Glomerular endothelial cell (primary cell): ENCODE results near the gene KRTAP5-6. TPM values are rescaled to one million over a fixed set of nuclear protein-coding genes. Genes with fewer than 3 reads are reported as not detected.
"Not testable (repeated sequence)": the region's sequence is repeated elsewhere in the genome, so short reads cannot be mapped to it uniquely, and the experiment has no call there.

Experiments
- DNase-seq: peaks from one replicate; pipeline ENCODE4 v3.0.0-alpha.2; 2011; ENCODE audit warnings: low read depth, low spot score; ENCODE audit errors: extremely low read depth
- total RNA-seq: library from RNA; depleted of rRNA; stranded (reverse); fragments of >200 nt; gene quantifications from 2 replicates; pipeline ENCODE4 v1.2.3, GENCODE V29; 2015

The KRTAP5-6 gene
- total RNA-seq, 1 donor from 2014 or later: not detected

DNA sequence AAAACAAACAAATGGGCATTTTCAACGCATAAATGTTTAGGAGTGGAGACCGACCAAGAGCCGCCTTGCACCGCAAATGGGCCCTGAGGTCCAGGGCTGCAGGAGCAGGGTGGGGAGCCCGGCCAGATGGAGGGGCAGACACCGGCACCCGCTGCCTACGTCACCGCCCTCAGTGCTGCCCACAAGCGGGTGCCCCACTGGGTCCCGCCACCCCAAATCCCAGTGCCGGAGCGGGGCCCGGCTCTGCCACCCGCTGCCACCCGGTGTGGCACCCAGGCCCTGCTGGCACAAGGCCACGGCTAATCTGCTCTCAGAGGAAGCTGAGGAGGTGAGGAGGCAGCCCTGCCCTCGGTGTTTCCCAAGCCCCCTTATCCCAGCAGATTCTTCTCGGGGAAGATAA, 13.8 kb upstream of the KRTAP5-6 start:
- not testable (repeated sequence) for DNase-seq

DNA sequence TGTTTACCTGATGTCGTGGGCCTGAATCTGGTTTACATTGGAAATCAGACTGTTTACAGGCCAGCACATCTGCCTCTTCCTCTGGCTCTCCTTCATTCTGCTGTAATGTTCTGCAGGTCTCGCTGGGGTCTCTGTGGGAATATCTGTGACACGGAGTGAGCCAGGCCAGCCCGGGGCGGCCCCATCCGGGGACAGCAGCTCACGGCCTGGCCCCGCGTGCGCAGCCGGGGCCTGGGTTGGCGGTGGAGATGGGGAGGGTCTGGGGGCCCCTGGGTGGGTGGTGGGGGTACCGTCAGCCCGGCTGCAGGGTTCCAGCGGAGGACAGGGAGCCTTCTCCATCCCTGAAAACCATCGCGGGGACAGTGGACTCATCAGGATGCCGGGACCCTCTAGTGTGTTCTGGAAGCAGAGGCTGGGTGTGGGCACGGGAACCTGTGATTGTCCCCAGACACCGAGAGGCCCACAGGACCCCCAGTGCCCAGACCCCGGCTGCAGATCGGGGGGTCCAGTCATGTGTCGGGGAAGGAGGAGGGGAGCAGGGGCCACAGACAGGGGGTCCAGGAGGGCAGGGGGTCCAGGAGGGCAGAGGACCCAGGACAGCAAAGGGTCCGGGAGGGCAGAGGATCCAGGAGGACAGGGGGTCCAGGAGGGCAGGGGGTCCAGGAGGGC, 13.0 kb upstream of the KRTAP5-6 start:
- not testable (repeated sequence) for DNase-seq

DNA sequence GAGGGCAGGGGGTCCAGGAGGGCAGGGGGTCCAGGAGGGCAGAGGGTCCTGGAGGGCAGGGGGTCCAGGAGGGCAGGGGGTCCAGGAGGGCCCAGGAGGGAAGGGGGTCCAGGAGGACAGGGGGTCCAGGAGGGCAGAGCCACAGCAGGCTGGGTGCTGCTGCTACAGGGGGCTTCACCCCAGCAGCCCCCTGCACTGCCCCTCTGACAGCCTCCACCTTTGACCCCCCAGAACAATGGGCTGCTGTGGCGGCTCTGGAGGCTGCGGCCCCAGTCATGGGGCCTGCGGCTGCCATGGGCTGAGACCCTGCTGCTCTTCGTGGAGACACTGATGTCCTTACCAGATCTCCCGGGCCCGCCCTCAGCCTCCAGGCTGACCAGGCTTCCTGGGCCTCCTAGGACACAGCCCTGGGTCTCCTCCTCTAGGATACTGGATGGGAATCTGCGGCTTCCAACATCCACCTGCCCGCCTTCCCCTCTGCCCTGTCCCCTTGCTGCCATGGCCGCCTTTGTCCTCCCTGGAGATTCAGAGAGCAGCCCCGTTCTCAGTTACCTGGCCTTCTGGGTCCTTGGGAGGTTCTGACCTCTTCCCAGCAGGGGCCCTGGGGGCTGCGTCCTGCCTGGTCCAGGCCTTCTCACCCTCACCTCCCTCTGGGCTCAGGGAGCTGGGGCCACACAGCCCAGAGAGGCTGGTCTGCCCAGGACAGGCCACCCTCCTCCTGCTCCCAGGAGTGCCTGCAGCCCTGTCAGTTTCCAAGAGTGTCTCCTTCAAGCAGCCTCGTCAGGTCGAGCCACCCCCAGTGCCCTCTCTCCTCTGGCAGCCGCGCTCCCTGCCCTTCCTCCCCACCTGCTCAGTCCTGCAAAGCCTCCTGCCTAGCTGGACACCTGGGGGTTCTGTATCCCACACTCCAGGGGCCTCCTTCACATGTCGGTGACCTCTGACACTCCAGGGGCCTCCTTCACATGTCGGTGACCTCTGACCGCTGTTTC, 11.8 kb upstream of the KRTAP5-6 start:
- DNase-seq: not testable (repeated sequence)

DNA sequence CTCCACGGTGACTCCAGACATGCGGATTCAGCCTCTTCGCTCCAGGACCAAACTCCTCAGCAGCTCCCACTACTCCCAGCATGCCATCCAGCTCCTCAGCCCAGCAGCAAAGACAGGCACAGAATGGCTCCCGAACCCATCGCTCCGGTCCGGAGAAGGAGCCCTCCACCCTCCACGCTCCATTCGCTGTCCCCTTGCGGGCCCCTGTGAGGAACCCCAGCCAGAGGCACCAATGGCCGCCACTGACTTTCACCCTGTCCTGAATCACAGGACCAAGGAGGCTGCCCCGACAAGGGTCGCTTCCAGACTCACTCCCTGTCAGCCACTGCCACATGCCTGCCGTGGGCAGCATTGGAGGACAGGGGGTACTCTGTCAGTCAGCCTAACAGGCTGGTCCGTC, 10.8 kb upstream of the KRTAP5-6 start:
- not testable (repeated sequence) for DNase-seq

DNA sequence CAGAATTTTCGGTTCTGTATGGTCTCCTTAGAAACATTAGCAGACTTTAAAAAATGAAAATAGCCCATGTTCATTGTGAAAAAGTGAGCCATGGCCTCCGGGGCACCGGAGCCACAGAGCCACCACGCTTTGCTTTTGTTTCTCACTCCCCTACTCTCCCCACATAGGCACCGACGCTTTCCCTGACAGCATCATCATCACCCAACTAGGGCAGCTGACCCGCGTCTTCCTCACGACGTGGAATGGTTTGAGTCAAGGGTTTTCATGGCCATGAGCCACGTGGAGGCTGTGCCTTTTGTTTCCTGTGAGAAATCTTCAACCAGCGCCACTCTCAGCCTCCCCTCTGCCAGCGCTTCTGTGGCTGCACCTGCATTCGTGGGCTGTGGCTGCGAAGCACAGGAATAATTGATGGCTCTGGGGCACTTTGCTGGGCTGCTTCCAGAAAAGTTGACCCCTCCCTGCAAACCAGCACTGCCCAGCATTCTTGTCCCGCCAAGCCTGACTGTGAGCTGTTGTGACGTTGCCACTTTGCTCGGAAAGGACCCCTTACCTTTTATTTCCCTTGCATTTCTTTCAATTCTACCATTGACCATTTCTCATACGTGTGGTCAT, 8.6 kb upstream of the KRTAP5-6 start:
- DNase-seq: not testable (repeated sequence)

DNA sequence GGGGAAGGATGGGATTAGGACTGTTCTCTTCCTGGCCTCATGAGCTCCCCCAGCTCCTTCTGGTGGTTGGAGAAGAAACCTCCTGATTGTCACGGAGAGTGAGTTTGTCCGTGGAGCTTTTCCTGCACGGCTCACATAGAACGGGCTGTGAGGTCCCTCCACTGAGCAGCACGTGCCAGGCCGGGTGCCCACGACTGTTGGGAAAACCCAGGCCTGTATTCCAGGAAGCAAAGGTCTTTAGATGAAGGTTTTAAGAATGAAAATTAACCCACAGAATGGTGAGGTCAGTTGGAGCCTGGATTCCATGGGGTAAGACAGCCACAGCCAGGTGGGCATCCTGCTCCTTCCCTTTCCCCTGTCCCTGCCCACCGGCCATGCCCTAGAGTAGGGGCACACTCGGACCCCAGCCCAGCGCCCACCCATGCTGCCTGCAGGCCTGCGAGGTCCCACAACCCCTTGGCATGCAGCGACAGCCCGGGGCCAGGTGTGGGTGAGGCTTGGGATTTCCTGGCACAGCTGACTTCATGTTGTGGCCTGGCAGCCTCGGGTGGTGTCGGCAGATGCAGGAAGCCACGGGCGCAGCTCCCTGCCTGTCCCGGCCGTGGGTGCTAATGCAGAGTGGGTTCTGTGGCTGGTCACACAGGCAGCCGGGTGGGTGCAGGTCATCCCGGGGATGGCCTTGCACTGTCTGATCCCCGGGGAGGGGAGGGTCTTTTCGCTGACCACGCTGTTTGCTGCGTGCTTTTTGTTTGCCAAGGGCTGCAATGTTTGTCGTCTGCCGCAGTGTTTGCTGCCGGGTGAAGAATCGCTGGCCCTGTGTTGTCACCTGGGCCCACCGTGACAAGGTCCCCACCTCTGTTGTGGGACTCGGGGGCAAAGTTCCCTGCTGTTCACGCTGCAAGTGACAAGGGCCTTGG, 7.5 kb upstream of the KRTAP5-6 start:
- not testable (repeated sequence) for DNase-seq

DNA sequence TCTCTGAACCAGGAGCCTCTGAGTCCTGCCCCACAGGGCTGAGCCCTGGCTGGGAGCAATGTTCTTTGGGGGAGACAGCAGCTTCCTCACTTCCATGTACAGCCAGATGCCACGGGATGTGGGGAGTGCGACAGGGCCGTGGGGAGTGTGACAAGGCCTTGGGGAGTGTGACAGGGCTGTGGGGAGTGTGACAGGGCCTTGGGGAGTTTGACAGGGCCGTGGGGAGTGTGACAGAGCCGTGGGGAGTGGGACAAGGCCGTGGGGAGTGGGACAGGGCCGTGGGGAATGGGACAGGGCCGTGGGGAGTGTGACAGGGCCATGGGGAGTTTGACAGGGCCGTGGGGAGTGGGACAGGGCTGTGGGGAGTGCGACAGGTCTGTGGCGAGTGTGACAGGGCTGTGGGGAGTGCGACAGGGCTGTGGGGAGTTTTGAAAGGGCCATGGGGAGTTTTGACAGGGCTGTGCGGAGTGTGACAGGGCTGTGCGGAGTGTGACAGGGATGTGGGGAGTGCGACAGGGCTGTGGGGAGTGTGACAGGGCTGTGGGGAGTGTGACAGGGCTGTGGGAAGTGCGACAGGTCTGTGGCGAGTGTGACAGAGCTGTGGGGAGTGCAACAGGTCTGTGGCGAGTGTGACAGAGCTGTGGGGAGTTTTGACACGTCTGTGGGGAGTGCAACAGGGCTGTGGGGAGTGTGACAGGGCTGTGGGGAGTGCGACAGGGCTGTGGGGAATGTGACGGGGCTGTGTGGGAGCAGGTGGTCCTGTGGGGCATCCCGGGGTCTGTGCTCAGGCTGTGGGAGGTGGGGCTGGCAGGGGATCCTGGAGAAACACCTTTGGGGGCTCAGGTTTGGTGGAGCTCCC, 6.6 kb upstream of the KRTAP5-6 start:
- DNase-seq: no peak

DNA sequence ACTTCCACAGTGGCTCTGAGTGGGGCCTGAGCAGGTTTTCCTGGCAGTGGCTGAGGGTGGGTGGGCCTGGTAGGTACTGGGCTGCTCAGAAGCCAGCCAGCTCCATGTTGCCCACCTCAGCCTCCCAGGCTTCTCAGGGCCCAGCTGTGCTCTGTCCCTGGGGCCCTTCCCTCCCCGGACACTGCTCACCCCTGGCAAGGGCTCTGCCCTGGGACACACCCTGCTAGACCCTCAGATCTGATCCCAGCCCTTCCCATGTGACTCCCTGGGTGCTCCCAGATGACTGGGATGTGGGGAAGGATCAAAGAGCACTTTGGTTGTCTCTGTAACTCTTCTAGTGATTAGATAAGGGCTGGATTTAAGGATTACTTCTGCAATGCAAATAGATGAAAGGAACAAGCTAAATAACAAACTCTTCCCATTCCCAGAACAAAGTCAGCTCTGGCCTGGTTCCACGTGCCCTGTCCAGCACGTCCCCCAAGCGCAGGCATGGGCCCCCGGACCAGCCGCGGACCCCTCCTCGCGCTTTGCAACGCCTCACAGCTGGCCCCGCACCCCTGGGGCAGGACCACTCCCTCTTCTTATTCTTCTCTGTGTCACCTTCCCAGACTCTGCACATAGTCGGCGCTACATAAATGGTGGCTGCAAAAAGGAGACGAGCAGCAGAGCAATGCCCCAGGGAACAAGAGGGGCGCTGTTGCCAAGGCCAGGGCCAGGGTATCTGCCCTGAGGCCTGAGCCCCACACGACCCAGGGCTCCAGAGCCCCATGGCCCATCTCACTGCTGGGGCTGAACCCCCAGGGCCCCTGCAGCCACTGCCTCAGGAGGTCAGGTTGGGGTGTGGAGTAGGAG, 5.7 kb upstream of the KRTAP5-6 start:
- no peak for DNase-seq

DNA sequence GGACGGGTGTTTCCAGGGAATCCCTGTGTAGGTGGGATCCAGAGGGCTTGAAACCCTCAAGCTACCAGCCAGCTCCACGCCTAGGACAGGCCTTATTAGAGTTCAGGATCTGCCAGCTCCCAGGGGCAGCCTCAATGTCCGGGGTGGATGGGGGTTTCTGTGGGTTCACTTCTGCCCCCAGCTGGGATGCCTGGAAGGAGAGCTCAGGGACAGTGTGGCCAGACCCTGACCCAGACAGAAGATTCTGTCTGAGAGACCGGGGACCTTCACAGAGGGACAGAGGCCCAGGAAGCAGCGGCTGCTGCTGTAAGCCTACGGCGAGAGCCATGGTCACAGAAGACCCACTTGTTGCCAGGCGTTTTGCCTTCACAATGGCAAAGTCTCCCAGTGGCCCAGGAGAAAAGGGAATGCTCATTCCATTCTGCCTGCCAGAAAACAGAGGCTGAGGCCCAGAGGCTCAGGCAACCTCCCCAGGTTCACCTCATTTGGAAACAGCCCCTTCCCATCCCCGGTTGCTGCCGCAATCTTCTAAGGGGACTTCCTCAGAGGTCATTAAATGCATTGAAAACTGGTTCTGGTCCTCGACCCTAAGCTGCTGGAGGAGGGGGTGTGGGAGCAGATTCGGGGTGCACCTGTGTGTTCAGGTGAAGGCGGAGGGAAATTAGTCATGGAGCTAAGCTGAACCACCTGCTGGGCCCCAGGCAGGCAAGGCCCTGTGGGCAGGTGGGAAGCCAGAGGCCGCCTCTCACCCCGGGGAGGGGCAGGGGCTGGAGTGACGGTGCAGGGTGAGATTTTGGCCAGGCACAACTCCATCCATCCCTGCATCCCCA, 4.9 kb upstream of the KRTAP5-6 start:
- DNase-seq: no peak

DNA sequence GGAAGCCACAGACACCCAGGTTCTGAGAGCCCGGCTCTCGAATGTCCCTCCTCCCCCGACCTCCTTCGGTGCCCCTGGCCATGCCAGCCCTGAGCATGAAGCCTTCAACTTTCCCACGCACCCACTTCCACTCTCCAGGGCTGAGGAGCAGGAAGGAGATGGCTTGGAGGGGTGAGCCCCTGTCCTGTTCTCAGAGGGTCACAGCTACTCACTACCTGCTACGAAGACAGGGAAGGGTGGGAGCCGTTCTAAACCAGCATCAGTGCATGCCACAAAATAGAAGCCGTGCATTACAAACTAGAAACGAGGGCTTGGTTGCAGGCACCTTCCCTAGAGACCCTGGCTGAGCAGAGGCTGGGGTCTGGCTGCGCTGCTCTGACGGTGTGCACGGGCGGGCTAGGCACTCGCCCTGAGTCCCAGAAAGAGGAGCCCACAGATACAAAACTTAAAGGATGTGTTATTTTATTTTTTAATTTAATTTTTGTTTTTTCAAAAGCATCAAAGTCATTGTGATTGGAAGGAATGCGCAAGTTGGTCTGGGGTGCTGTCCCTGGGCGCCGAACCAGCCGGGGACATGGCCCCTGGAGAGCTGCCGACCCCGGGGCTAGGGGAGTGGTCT, 4.2 kb upstream of the KRTAP5-6 start:
- no peak for DNase-seq

DNA sequence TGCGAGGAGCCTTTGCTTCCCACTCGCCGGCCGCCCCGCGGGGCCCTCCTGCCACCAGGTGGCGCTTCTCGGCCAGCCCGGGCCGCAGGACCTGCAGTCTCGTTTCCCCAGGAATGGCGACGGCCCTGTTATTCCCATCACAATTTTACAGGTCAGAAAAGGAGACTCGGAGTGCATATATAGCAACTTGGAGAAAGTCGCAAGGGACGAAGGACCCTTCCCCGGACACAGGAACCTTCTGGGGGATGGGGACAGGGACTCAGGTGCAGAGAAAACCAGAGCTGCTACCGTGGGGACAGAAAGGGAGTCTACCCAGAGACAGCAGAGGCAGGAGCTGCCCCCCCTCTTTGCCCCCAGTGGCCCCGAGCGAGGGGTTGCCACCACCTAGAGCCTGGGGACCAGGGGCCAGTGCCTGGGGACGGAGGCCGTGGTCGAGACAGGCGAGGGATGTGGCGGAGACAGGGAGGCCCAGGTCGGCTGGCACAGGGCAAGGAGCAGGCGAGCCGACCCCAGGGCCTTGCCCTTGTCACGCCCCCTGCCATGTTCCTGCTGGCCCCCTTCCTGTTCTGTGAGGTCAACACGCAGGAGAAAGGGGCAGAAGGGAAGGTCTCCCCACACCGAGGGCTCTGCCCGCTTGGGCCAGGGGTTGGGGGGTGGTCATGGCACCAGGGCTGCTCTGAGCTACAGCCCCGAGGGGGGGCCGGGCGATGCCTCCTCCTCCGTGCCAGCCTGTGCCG, 3.5 kb upstream of the KRTAP5-6 start:
- peak; percentile 10 for DNase-seq

DNA sequence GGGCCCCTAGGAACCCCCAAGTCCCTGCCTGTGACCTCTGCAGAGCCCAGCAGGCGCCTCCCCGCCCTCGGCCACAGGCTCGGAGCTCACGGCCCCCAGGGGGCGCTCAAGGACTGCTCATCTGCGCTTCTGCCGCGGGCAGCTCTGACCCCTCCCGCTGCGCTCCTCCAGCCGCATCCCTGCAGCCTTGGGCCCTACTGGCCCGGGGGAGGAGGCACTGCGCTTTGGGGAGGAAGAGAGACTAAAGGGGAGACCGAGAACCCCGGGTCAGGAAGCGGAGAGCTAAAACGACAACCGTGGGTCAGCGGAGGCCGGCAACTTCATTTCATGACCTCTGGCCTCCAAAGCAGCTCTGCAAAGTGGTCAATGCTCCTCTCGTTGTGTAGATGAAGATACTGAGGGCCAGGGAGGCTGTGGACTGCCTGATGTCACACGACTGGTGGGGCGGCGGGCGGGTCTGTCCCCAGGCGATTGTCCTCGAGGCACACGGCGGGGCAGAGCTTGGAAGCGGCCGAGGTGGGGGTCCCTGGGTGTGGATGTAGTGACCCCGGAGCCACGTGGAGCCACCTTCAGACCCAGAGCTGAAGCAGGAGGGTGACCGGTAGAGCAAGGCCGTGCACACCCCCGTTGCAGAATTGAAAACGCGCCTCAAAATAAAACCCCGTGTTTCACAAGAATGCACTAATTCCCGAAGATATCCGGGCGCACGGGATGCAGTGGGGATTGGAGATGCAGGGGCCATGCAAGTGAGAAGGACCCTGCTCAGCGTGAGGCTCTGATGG, 2.7 kb upstream of the KRTAP5-6 start:
- DNase-seq: peak; percentile 12

DNA sequence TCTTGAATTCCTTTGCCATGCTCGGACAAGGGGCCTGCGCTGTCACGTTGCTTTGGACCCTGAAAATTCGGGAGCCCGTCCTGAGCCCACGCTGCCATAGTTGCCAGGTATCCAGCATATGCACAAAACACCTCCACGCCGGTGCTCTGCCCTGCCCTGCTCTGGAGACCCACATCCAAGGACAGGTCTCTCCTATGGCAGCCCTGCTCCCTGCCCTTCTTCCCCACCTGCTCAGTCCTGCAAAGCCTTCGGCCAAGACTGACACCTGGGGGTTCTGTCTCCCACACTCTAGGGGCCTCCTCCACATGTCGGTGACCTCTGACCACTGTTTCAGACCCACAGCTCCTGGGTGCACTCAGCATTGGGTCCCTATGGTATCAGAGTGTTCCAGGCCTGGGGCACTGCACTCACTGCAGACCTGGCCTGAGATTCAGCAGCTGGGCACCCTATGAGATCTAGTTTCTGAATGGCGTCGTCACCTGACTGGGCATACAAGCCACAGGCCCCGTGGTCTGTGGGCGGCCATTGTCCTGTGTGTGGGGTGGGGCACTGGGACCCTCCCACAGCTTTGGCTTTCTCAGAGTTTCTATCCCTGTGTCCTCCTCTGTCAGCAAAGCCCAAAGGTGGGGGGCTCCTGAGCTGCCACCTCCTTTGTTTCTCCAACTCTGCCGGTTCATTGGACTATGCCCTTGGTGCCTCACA, 2.0 kb upstream of the KRTAP5-6 start:
- no peak for DNase-seq

DNA sequence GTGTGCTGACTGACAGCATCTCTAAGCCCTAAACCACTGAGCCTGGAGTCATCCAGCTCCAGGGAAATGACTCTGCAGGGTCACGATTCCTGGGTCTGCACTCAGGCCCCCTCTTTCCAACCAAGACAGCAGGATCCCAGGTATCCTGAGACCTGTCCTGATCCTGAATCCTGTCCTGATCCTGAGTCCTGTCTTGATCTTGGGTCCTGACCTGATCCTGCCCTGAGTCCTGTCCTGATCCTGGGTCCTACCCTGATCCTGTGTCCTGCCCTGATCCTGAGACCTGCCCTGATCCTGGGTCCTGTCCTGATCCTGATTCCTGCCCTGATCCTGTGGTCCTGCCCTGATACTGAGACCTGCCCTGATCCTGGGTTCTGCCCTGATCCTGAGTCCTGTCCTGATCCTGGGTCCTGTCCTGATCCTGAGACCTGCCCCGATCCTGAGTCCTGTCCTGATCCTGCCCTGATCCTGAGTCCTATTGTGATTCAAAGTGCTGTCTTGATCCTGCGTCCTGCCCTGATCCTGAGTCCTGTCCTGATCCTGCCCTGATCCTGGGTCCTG, 1.4 kb upstream of the KRTAP5-6 start:
- DNase-seq: no peak

DNA sequence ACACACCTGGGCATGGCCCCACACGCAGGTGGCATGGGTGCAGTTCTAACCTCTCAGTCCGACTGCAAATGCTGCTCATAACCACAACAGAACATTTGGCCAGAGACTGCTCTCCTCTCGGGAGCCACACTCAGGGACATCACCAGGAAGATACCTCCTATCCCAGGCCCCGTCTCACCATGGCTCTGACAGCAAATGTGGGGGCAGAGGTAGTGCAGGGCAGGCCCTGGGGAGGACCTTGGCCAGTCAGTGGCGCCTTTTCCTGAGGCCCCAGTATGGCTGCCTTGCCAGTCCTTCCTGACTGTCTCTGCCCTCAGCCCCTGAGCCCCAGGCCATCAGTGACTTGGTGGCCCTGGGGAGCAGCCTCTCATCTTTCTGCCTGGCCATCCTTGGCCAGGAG, 2.8 kb downstream of the KRTAP5-6 start:
- DNase-seq: no peak
